Measurements from ENCODE around the gene GRIN1.
A peak's percentile ranks its signal among the peaks of the same experiment; 100 is the strongest.

GRIN1 gene

DNA sequence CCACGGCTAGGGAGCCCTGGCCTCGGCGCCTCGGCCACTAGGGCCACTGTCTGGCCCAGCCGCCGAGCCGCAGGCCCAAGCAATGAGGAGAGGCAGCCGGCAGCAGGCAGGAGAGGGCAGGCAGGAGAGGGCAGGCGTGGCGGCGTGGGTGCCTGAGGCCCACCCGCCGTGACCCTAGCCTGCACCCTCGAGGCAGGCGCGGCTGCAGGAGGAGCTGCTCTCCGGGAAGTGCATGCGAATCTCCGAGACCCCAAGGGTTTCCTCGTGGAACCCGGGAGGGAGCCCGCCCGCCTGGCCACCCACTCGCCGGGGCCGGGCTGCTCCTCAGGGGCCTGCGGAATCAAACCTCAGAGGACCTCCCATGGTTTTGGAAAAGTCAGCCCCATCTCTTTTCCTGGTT lies 9.3 kb downstream of the GRIN1 start:
- DNase-seq: no peak

DNA sequence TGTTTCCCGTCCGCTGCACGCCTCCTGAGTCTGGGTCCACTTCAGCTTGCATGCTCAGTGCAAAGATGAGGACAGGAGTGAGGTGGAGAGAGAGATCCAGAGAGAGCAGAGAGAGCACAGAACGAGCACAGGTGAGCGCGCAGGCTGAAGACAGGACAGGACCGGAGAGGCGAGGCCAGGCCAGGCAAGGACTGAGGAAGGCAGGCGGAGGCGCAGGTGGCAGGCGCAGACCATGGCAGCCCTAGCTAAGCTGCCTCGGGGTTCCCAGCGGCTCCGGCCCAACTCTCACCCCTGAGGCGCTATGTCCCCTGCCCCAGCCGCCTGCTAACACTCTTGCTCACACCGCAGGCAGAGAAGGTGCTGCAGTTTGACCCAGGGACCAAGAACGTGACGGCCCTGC lies 9.7 kb downstream of the GRIN1 start:
- peak in 1 of 3 experiments; percentile 32 for DNase-seq

DNA sequence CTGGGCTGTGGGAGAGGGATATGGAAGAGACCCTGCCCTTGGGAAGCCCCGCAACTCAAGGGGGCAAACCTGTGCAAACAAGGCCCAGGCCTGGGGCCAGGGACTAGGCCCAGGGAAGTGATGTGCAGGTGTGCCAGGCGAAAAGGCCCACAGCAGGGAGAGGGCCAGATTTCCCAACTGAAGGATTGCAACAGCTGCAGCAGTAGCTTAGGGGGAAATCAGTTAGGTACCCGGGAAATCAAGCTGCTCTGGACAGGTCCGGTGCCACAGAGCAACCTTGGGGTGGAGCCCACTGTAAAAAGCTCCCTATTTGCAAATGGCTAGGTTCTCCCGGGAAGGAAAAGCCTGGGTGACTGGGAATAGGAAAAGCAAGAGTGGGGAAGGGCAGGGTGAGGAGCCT lies 10.4 kb downstream of the GRIN1 start:
- DNase-seq: no peak

DNA sequence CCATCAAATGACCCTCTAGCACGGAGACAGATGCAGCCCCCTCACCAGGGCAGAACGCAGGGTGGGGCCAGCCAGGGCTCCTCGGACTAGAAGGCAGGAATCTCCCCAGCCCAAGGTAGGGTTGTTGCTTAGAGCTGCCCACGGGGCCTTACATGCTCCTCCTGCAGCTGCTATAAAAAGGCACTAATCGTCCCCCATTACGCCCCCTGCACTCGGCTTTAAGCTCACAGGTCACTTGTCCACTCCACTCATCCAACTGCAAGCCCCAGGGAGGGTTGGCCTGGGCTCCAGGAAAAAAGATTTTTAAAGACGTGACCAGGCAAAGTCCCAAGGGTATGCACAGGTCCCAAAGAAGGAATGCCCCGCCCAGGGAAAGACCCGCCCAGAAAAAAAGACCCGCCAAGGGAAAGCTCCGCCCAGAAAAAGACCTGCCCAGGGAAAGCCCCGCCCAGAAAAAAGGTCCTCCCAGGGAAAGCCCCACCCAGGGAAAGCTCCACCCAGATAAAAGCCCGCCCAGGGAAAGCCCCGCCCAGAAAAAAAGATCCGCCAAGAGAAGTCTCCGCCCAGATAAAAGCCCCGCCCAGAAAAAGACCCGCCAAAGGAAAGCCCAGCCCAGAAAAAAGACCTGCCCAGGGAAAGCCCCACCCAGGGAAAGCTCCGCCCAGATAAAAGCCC lies 11.1 kb downstream of the GRIN1 start:
- DNase-seq: peak in 1 of 3 experiments; percentile 55

DNA sequence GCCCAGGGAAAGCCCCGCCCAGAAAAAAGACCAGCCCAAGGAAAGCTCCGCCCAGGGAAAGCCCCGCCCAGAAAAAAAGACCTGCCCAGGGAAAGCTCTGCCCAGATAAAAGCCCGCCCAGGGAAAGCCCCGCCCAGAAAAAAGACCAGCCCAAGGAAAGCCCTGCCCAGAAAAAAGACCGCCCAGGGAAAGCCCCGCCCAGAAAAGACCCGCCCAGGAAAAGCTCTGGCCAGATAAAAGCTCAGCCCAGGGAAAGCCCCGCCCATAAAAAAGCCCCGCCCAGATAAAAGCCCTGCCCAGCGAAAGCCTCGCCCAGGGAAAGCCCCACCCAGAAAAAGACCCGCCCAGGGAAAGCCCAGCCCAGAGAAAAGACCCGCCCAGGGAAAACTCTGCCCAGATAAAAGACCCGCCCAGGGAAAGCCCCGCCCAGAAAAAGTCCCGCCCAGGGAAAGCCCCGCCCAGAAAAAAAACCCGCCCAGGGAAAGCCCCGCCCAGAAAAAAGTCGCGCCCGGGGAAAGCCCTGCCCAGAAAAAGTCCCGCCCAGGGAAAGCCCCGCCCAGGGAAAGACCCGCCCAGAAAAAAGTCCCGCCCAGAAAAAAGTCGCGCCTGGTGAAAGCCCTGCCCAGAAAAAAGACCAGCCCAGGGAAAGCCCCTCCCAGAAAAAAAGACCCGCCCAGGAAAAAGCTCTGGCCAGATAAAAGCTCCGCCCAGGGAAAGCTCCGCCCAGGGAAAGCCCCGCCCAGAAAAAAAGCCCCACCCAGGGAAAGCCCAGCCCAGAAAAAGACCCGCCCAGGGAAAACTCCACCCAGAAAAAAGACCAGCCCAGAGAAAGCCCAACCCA lies 11.9 kb downstream of the GRIN1 start:
- peak in 2 of 3 experiments; percentile 29 to 73 for DNase-seq

DNA sequence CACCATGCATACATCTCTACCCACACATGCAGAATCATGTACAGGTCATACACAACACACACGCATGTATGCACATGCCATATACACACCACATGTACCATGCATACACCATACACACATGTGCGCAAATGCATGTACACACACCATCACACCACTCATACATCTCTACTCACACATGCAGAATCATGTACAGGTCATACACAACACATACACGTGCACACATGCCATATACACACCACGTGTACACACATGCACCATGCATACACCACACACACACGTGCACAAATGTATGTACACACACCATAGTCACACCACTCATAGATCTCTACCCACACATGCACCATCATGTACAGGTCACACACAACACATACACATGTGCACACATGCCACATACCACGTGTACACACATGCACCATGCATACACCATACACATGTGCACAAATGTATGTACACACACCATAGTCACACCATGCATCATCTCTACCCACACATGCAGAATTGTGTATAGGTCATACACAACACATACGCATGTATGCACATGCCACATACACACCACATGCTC lies 14.0 kb downstream of the GRIN1 start:
- no peak for DNase-seq

DNA sequence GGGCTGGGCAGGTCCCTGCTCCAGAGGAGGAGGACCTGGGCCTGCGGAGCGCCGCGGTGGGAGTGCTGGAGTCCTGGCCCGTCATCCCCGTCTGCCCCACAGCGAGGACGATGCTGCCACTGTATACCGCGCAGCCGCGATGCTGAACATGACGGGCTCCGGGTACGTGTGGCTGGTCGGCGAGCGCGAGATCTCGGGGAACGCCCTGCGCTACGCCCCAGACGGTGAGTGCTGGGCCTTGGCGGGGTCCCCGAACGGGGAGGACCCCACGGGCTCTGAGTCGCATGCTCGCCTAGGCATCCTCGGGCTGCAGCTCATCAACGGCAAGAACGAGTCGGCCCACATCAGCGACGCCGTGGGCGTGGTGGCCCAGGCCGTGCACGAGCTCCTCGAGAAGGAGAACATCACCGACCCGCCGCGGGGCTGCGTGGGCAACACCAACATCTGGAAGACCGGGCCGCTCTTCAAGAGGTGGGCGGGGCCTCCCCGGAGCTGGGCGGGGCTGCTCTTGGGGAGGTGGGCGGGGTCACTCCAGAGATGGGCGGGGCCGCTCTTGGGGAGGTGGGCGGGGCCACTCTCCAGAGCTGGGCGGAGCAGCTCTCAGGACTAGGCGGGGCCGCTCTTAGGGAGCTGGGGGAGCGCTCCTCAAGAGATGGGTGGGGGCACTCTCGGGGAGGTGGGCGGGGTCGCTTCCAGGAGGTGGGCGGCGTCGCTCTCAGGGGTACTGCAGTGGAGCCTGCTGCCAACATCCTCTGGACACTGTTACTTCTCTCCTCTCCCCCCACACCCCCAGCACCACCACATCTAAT lies 17.8 kb downstream of the GRIN1 start:
- DNase-seq: peak in 2 of 3 experiments; percentile 12 to 30

DNA sequence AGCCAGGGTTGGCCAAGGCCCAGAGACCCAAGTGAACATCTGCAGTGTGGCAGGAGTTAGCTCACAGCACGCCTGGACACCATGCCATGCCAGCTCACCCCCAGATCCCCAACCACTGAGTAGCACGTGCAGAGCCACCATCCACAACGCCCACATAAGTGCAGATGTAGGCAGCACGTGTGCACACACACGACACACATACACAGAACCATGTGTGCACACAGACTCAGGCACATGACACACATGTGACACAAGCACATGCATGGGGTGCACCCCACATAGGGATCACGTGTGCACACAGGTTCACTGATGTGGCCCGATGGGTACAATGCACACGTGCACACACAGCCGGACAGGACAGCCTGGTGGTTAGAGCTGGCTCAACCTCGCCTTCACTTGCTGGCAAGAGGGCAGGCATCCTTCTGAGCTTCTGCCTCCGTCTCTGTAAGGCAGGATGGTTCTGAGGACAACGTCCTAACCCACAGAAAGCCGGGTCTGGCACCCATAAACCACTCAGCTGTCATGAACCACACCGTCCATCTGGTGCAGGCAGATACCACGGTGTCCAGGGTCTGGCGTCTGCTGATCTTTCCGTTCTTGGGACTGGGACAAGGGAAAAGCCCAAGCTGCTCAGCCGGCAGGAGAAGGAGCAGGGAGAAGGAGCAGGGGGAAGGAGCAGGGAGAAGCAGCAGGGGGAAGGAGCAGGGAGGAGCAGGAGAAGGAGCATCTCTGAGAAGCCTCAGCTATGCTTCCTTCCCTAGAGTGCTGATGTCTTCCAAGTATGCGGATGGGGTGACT lies 18.9 kb downstream of the GRIN1 start:
- no peak for DNase-seq

DNA sequence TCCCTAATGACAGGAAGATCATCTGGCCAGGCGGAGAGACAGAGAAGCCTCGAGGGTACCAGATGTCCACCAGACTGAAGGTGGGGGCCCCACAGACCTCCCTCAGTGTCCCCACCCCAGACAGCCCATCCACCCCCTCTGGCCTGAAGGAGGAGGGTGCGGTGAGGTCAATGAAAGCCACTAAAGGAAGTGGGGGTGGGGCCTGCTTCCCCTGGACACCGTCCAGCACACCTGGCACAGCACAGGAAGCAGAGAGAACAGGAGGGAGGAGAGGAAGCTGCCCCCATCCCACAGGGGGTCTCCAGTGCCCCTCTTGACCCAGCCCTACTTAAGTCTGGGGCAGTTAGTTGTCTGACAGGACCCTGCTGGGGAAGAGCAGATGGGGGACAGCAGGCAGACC lies 19.7 kb downstream of the GRIN1 start:
- peak in 1 of 3 experiments; percentile 26 for DNase-seq

DNA sequence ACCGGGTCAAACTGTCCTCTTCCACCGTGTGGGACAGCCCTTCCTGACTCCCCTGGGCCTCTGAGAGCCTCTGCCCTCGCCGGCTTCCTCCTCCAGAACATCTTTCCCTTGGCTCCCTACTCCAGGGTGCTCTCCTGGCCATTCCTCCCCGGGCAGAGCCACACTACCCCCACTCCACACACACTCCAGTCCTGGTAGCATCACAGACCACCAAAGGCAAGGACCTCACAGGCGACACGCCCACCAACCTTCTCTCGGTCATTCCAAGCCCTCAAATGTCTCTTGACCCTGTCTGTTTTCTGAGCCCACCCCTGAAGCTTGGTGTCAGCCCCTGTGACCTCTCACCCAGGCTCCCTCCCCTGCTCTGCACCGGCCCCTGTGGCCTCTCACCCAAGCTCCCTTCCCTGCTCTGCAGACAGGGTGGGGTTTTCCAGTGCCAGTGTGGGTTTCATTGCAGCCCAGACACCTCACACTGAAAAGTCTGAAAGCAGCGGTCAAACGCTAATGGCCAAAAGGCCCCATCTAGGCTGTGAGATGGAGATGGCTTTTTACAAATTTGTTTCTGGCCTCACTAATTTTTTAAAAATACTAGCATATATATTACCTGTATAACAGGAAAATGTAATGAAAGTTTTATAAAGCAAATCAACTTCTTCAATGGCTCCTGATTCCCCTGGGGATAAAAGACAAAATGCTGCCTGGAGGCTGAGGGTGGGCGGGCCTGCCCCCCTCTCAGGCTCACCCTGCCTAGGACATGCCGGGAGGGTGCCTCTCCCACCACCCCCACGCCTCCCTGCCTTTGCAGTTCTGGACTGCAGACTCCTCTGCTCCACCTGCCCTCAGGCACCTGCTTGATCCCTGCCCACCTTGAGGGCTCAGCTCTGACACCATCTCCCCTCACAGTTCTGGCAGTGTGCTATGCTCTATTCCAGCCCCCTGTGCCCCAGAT lies 20.4 kb downstream of the GRIN1 start:
- DNase-seq: no peak

DNA sequence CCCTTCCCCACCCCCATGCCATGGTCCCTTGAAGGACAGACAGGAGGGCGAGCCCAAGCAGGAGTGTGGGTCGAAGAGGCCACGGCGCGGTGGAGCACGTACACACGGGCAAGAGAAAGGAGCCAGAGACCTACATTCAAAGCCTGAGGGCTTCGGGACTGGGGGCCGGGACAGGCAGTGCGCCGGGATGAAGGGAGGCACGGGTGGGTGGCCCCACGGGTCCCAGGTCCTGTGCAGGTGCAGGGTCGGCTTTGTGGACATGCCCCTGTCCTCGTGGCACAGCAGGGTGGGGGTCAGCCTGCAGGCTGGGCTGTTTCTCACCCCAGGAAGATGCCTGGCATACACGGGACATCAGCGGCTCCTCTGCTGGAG lies 21.1 kb downstream of the GRIN1 start:
- no peak for DNase-seq

DNA sequence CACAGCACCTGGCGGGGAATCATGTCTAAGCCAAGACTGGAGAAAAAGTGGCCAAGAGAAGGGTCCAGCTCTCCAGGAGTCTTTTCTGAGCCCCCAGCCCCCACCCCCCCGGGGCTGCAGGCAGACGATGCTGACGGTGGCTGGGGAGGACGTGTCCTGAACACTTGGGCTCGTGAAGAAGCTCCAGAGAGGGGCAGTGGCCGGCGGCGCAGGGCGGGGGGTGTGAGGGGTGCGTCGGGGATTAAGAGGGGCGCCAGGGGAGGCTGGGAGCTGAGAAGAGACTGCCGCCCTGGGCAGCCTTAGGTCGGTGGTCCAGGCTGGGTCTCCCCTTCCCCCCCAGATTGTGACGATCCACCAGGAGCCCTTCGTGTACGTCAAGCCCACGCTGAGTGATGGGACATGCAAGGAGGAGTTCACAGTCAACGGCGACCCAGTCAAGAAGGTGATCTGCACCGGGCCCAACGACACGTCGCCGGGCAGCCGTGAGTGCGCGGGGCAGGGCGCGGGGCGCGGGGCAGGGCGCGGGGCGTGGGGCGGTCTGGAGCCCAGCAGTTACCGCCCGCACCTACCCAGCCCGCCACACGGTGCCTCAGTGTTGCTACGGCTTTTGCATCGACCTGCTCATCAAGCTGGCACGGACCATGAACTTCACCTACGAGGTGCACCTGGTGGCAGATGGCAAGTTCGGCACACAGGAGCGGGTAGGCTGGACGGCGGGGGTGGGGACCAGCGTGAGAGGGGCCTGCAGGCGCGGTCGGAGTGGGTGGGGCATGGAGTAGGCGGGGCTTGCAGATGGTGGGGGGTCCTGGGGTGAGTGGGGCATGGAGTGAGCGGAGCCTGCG lies 22.0 kb downstream of the GRIN1 start:
- peak in 2 of 3 experiments; percentile 67 to 71 for DNase-seq

DNA sequence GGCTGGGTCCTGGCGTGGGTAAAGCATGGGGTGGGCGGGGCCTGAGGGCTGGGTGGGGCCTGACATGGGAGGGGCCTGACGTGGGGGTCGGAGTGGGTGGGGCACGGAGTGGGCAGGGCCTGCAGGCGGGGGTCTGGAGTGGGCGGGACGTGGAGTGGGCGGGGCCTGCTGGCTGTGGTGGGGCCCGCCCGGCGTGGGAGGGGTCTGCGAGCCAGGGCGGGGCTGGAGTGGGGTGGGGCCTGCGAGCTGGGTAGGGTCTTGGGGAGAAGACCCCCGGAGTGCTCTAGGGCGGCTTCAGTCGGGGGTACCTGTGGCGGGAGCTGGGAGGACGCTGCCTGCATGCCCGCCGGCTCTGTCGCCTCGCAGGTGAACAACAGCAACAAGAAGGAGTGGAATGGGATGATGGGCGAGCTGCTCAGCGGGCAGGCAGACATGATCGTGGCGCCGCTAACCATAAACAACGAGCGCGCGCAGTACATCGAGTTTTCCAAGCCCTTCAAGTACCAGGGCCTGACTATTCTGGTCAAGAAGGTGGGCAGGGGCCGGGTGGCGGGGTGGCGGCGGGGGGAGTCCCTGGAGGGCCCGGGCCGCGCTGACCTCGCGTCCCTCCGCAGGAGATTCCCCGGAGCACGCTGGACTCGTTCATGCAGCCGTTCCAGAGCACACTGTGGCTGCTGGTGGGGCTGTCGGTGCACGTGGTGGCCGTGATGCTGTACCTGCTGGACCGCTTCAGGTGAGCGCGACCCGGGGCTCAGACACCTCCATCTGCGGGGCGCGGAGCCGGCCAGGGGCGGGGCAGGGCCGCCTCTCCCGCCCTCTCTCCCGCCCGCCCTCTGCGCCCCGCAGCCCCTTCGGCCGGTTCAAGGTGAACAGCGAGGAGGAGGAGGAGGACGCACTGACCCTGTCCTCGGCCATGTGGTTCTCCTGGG lies 22.9 kb downstream of the GRIN1 start:
- DNase-seq: peak in 2 of 3 experiments; percentile 67 to 71

DNA sequence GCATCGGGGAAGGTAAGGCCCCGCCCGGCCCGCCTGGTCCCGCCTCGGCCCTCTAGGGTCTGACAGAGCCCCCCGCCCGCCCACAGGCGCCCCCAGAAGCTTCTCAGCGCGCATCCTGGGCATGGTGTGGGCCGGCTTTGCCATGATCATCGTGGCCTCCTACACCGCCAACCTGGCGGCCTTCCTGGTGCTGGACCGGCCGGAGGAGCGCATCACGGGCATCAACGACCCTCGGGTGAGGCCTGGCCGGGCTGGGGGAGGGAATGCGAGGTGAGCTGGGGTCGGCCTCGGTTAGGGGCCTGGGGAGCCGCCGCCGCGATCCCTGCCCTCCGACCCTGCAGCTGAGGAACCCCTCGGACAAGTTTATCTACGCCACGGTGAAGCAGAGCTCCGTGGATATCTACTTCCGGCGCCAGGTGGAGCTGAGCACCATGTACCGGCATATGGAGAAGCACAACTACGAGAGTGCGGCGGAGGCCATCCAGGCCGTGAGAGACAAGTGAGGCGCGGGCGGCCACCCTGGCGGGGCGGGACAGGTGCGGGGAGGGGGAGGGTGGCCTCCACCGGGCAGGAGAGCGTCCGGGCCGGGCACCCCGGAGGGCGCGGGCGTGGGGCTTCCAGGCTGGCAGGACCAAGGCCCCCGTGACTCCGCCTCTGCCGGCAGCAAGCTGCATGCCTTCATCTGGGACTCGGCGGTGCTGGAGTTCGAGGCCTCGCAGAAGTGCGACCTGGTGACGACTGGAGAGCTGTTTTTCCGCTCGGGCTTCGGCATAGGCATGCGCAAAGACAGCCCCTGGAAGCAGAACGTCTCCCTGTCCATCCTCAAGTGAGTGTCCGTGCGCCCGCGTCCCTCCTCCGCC lies 23.8 kb downstream of the GRIN1 start:
- DNase-seq: peak in 2 of 3 experiments; percentile 64 to 69

DNA sequence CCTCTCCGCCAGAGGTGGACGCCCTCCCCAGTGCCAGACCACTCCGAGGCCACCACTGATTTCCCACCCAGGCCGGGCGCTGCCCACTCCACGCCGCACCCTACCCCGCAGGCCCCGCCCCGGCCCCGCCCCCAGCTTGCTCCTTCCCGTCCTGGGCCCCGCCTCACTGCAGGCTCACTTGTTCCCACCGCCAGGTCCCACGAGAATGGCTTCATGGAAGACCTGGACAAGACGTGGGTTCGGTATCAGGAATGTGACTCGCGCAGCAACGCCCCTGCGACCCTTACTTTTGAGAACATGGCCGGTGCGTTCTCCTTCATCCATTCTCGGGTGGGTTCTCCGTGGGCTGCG lies 24.4 kb downstream of the GRIN1 start:
- DNase-seq: peak in 1 of 3 experiments; percentile 46

DNA sequence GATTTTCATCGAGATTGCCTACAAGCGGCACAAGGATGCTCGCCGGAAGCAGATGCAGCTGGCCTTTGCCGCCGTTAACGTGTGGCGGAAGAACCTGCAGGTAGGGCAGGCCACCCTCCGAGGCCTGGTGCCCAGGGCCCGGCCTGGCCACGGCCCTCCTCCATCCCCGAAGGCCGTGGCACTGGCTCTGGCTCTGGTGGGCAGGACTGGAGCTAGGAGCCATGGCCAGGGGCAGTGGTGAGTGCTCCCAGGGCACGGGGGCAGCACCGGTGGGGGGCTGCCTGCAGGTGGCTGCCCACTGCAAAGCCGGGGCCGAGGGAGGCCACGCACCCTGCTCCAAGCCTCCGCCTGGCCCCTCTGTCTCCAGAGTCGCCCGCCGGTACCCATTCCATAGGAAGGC lies 24.9 kb downstream of the GRIN1 start:
- no peak for DNase-seq

DNA sequence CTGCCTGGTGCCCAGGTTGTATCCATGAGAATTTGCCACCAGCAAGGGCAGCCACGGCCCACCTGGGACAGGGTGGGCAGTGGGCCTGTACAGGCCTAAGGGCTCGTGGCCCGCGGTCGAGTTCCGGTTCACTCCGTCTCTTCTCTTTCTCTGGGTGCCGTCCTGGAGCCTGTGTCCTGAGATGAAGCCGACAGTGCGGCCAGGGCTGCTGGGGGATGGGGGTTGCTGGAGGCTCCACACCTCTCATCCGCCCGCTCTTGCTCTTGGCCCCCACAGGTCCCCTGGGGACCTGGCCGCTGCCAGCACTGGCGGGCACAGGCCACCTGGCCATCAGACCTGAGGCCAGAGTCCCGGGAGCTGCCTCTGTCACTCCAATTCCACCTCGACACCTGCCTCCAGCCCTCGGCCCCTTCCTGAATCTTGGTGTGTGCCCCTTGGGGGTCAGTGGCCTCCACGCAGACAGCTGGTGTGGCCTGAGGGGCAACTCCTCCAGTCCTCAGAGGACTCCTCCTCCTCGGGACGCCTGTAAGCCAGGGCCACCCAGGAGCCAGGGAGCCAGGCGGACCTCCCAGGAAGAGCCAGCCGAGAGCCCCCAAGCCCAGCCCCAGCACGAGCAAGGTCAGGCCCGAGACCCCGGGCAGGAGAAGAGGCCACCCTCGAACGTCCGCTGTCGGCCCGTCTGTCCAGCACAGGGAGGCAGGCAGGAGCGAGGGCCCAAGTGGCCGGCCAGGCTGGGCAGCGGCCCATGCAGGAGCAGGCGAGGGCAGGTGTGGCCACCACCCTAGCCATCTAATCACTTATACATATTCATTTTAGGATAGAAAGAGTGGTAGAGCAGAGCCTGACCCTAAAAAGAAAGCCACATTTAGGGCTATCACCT lies 25.7 kb downstream of the GRIN1 start:
- DNase-seq: no peak

Data from NCI-H1417 (cell line).